Left renal pelvis (tissue), 4 donors: ENCODE results near the gene PXMP4. TPM values are rescaled to one million over a fixed set of nuclear protein-coding genes. Genes with fewer than 3 reads are reported as not detected.
A peak's percentile ranks its signal among the peaks of the same experiment; 100 is the strongest.

Experiments used
- DNase-seq, 4 donors: peaks; one replicate each; pipeline ENCODE4 v3.0.0-alpha.2; 2013; ENCODE audit warnings: low read depth in 4 of 4, low spot score in 3 of 4
- polyA plus RNA-seq, 4 donors: library from polyadenylated mRNA; unstranded; fragments of 120-200 nt; gene quantifications; one replicate each; pipeline ENCODE4 v1.2.1, GENCODE V29; 2013; ENCODE audit not compliant: insufficient read length in 4 of 4

Gene PXMP4
- polyA plus RNA-seq, 4 donors = 8.3 to 14.5 (median 9.0) TPM

DNA sequence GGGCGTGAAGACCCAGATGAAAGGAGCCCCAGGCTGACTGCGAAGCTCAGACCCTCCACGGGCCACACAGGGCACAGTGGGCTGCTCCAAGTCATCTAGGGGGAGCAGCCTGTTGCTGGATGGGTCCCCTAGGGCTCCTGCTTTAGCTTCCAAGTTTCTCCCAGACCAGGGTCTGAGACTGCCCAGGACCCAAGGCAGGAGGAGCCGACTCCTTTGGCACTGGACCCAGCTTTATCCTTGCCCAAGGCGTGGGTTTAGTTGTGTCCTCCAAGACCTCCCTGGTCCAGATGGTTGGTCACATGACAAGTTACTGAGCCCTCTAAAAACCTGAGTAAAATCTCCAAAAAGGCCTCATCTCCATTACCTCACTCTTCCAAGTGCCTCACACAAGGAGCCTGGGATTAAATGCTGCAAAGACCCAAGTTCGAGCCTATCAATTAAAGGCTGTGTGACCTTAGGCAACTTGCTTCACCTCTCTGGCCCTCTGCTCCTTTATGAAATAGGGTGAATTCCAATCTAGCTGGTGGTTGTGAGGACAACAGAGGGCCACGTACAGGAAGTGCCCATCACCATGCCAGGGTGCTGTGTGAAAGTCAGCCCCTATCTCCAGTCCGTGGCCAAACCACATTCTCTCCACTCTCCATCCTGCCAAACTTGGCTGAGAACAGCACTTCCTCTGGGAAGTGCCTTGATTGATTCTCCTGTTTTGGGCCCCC is 48.4 kb downstream of the PXMP4 start:
- no peak for DNase-seq

DNA sequence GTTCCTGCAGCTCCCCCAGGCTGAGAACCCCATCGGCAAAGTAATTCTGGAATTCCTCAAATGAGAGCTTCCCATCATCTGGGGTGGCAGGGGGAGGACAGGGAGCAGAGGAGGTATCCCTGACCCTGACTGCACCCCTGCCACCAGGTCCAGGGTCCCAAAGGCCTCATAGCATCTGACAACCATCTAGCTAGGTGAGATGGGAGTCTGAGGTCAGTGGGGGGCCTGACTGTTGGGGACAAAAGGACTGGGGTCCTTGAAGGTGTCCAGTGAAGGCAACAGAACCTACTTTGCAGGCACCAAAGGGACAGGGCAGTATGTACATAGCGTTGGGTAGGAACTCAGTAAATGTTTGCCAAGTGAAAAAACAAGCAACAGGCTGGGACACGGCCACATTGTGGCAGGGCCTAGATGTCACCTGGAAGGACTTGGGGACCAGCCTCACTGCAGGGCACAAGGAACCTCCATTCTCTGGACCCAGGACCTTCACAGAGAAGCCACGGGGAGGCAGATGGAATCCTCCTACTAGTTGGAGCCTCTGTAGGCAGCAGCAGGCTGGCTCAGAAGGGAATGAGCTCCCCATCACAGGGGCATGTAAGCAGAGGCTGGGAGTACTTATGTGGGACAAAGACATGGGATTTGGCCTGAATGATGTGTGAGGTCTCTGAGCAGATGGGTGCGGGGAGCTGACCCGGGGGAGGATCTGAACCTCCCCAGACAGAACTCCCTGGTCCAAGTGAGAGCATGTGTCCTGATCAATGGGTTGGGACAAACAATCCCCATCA is 49.2 kb downstream of the PXMP4 start:
- DNase-seq = no peak

DNA sequence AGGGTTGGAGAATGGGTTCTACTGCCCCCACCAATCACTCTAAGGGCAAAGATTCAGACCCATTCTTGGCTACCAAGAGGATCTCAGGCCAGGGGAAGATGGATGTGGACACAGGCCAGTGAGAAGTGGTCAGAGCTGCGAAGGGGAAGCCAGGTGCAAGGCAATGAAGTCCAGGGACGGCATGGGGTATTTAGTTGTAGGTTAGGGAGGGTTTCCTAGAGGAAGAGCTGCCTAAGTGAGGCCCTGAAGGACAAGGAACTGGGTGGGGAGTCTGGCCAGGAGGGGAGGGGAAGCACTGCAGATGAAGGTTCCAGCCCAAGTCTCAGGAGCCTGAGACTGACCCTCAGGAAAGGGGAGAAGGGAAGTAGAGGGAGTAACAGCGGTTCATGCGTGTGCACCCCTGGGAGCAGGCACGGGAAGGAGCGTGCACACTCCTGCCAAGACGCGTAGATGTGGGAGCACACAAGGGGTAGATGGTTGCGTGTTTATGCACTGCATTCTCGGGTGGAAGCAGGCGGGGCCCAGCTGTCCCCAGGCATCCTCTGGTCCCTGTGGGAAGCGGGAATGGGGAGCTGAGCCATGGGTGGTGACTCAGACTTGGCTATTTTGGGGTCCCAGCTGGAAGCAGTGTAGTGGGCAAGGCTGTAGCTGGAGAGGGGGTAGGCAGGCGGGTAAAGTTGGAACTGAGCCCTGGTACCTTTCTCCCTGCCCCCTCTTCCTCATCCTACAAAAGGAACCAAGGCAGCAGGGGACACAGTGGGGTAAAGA is 50.1 kb downstream of the PXMP4 start:
- DNase-seq = no peak

DNA sequence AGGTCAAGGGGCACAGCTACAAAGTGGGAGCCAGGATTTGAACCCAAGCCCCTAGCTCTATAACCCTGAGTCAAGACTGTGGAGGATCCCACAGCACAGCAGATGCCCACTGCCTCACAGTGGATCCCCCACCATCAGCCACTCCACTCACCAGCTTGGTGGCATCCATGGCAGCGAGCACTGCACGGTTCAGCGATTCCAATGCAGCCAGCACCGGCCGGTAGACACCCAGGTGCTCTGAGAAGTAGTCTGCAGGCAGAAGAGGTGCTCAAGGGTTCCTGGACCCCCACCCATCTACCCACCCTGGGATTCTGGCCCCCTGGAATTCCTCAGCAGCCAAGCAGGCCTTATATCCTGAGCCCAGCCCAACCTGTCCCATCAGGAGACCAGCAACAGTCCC is 50.9 kb downstream of the PXMP4 start:
- DNase-seq = no peak

DNA sequence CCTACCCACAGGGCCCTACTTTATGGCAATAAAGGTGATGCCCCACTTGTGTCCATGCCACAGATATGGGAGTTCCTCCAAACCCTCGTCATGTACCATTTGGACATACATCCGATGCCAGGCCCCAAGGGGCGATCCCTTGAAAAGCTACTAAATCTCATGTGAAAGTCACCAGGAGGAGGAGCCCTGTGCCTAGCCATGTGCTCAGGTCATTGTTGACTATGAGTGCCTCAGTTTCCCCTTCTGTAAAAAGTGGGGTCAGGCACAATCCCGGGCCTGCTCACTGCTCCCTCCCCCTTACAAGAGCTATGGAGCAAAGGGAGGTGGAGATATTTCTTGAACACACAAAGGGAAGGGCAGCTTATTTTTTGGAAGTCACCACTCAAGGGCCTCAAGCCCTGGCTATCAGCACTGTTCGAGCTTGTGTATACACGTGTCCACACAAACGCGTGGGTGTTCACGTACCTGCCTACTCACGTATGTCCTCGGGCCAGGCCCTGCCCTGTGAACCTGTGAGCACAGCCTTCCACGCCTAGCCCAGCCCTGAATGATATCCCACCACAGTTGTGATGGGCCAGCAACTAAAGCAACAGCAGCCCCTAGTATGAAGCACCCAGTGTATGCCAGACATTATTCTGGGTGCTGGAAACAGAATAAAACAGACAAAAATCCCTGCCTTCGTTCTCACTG is 51.5 kb downstream of the PXMP4 start:
- DNase-seq = no peak

DNA sequence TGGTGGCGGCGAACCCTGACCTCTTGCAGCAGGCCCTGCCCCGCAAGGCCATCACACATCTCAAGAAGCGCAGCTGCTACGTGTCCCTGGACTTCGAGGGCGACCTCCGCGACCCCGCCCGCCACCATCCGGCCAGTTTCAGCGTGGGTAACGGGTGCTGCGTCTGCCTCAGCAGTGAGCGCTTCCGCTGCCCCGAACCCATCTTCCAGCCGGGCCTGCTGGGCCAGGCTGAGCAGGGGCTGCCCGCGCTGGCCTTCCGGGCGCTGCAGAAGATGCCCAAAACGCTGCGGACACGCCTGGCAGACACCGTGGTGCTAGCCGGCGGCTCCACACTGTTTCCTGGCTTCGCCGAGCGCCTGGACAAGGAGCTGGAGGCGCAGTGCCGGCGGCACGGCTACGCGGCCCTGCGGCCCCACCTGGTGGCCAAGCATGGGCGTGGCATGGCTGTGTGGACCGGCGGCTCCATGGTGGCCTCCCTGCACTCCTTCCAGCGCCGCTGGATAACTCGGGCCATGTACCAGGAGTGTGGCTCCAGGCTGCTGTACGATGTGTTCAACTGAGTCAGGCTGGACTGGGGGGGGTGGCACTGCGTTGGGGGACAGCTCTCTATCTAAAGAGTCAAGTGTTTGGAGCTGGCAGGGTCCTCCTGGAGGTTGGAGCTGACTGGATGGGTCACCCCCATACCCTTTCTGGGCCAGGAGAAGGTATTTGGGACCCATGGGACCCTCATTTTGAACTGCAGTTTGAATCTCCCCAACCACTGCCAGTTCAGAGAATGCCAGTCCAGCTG is 52.2 kb downstream of the PXMP4 start:
- no peak for DNase-seq

DNA sequence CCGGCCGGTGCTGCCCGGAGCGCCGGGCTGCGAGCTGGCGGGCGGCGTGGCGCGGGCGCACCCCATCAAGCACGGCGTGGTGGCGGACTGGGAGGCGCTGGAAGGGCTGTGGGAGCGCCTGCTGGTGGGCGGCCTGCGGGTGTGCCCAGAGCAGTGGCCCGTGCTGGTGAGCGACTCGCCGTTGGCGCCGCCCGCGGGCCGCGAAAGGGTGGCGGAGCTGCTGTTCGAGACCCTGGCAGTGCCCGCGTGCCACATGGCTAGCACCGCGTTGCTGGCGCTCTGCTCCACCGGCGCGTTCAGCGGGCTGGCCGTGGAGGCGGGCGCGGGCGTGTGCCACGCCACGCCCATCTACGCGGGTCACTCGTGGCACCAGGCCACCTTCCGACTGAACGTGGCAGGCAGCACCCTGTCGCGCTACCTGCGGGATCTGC is 52.9 kb downstream of the PXMP4 start:
- DNase-seq = no peak

DNA sequence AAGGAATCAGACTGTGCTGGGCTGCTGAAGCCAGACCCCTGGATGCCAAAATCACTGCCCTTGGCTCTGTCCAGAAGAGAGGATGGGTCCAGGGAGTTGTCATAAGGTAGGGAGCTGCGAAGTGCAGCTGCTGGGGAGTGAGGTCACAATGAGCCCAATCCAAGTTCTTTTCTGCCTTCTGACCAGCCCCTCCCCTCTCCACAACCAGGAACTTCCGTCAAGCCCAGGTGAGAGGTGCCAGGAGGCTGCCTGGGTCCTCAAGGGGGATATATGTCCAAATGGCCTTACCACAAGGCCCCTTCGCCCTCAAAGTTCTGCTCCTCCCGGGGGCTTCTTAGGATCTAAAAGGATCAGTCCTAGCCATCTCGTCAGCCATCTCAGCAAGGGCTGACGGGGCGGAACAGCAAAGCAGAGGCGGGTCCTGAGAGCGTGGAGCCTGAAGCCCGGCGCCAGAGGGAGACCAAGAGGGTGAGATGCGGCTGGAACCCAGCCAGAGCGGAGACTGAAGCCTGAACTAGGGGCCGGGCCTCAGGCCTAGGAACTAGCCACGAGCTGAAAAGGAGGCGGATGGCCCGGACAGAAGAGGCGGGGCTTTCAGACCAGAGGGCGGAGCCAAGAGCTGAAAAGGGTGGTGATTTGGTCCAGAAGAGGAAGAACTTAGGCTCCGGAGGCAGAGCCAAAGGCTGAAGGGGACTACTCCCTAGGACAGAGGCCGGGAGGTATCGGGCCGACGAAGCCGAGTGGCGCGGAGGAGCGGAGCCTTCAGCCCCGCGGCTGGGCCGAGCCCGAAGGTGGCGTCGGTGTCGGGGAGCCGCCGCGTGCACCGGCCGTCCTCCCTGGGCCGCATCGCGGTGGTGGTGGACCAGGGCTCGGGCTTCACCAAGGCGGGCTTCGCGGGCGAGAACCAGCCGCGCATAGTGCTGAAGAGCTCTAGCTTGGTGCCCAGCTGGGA is 53.5 kb downstream of the PXMP4 start, which contains the start of gene ACTL10:
ACTL10 (plus strand) TSS at position 651 of the 952 bp plus-strand sequence. CDS start 555 bp downstream, outside the sequence.
- peak; percentile 89 to 92 (median 90) for DNase-seq

DNA sequence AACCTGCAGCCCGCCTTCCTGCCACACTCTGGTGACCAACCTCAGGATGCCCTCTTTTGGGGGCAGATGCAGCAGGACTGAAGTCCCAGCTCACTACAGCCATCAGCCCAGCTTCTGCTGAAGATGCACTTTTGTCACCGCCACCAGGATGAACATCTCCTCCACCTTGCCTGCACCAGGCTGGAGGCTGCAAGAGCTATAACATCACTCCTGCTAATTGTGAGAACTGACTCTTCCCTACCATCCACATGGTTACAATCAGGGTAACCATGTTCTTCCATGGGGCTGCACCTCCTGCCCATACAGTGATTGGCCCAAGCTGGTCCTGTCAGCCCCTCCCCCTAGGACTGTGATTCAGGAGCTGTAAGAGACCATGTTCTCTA is 55.4 kb downstream of the PXMP4 start:
- DNase-seq = no peak

DNA sequence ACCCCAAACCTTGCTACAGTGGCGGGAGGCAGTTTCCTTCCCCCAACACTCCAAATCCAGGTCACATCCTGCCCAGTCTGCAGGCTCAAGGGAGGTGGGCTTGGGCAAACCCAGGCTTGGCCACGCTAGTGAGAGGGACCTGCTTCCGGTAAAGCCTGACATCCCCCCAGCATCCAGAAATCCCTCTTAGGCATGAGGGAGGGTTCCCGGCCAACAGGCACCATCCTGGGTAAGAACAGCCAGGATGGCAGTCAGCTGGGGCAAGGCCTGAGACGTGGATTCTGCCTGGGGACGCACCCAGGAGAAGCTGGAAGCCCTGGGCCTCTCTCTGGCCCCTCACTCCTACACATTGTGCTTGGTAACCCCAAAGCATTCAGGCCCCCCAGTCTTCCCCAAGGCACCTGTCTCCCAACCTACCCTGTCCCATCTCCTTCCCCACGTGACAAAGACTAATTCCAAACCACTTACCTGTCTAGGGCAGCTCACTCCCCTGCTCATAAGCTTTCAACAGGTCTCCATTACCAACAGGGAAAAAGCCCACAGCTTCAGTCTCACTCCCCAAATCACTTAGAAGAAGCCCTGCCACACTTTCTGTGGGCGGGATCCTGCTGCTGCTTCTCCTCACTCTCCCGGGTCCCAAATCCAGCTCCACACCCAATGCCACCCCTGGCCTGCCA is 55.9 kb downstream of the PXMP4 start:
- DNase-seq = no peak

DNA sequence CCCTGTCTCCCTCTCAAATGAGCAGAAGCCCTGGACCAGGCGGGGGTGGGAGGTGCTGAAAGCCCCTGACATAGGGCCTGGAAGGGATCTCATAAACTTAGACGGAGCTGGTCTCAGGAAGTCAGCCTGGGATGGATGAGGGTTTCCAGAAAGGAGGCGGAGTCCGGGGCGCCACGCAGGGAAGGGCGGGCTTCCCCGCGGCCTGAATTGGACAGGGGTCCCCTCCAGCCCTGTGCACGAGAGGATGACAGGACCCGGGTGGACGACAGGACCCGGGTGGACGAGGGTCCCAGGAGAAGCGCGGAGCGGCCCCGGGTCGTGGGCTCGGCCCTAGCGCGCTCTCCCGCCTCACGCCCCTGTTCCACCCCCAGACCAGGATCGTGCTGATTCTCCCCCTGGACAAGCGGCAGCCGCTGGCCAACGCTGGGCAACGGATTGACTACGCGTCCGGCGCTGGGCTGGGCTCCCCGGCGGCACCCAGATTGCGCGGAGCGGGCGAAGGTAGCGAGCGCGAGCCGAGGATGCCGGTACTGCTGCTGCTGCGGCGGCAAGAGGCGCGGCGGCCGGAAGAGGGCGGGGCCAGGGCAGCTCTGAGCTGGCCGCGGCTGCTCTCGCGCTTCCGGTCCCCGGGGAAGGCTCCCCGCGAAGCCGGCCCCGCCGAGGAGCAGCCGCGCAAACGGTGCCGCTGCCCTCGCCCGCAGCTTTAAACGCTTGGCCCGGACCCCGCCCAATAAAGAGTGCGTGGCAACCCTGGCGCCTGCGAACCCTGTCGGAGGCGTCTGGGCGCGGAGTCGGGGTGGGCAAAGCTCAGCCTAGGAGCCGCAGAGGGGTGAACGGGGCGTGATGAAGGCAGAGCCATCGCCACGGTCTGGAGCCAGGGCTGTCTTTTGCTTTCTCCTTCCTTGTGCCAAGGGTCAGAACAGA is 56.7 kb downstream of the PXMP4 start:
- DNase-seq = no peak

DNA sequence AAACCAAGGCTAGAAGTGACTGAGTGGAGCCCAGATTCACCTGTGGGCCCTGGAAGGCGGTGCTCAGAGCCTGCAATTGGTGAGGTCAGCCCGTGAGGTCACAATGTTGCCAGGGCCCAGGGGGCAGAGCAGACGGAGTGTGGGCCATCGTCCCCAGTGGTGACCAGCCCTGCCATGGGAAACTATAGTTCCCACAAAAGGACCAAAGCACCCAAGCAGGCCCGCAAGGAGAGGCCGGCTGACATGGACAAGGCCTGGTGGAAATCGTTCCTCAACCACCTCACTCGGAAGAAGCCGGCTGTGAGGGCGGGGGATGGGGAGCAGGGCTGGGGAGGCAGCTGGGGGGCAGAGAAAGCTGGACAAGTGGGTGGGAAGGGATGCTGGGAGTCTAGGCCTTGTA is 57.9 kb downstream of the PXMP4 start, which contains the start of gene C20orf144:
C20orf144 (plus strand) TSS at position 156 of the 400 bp plus-strand sequence; CDS start at position 175, 19 bp downstream.
- DNase-seq = no peak

DNA sequence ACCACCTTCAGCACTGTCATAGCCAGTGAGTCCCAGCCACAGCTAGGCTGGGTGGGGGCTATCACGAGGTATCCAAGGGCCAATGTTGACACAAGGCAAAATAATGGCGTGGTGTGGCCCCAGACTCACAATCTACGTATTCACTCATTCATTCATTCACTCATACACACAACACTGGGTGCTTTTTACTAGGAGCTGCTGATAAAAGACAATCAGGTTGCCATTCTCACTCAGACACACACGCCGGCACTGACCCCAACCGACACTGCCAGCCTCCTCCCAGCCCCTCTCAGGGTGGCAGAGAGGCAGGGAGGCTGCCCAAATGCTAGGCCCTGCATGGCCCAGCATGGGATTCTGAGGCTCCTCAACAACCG is 59.4 kb downstream of the PXMP4 start:
- no peak for DNase-seq

DNA sequence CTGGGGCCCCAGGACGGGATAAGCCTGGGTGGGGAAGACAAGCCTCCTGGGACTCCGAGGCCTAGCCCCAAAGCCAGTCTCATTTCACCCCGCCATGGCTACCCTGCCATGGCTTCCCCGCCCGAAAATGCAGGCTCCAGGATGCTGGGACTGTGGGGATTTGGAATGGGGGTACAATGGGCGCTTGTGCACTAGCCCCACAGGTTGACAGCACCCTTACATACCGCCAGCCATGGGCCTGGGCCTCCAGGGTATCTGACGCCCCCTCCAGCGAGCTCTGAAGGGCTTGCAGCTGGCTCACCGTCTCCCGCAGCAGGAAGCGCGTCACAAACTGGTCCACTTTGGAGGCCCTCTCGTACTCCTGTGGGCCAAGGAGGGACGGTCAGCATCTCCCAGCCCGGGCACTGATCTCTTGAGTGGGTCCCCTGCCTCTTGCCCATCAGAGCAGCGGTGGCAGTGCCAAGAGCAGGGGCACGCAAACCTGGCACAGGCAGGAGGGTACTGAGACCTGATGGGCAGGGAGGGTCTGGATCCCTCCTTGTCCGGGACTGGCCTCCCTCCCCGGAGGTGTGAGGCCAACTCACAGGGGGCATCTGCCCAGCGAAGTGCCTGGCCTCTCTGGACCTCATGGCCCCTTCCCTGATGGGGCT is 60.0 kb downstream of the PXMP4 start:
- no peak for DNase-seq

DNA sequence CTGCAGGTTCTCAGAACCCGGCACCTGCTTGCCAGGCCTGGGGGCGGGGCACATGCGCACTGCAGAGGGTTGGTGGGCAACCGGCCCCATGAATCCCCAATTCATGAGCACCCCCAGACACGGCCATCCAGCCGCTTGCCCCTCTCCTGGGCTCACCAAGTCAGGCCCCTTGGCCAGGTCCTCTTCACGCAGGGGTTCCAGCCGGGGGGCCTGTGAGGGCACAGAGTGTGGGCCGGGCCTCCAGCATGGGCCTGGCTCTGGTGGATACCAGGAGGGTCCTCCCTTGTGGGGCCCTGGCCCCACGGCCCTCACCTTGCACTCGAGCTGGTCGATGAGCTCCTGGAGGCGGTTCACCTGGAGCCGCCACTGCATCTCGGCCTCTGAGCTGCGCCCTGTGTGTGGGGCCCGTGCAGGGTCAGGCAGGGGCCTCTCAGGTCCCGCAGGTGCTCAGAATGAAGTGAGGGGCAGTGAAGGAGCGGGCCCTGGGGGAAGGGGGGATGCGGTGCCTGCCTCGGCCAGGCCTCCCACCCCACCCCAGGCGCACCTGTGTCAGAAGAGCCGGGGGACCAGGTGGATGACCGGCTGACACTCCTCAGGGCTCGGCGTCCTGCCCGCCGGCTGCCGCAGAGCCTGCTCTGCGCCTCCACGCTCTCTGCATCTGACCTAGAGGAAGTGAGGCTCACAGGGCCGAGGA is 60.6 kb downstream of the PXMP4 start:
- no peak for DNase-seq

DNA sequence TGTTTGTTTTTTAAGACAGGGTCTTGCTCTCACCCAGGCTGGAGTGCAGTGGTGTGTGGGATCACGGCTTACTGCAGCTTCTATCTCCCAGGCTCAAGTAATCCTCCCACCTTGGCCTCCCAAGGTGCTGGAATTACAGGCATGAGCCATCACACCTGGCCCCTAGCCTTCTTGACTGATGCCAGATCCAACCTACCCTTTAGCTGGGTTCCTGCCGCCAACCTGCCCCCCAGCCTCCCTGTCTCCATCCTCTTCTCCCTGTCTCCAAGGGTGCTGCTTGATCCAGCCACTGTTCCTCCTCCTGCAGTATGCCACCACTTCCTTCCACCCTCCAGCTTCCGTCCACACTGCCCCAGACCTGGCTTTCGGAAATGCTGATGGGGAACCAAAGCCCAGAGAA is 61.2 kb downstream of the PXMP4 start:
- DNase-seq = no peak
